Fibroblast of skin of abdomen (primary cell): Measurements from ENCODE around the gene RSPH6A.
"Not testable (repeated sequence)": the region's sequence is repeated elsewhere in the genome, so short reads cannot be mapped to it uniquely, and the experiment has no call there.

Experiments
- DNase-seq: peaks from one replicate; pipeline ENCODE4 v3.0.0-alpha.2; 2013

Gene RSPH6A

DNA sequence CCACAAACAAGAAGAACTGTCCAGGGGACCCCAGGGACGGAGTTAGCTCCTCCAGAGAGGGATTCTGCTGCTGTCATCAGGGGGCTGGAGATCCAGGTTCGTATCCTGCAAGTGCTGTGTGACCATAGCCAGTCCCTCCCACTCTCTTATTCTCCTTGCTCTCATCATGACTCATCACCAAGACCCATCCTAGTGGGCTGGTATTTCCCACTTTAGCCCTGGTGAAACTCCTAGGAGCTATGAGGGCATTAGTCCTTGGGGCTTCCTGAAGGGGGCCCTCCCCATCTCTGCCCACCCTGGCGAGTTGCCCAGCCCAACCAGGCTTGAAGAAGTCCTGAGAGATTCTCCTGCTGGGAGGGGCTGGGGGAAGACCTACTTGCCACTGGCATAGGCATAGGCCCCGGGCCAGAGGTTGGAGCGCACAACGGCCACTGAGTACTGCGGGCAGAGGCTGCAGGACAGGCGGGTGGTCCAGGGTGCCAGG is 15.0 kb downstream of the RSPH6A start:
- peak; percentile 58 for DNase-seq

DNA sequence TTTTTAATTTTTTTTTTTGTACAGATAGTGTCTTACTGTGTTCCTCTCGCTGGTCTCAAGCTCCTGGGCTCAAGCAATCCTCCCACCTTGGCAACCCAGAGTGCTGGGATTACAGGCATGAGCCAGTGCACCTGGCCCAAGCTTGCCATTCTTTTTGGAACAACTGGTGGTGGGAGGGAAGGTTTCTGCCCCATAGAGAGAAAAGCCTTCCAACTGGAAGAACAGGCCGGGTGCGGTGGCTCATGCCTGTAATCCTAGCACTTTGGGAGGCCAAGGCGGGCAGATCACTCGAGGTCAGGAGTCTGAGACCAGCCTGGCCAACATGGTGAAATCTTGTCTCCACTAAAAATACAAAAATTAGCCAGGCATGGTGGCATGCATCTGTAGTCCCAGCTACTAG is 15.6 kb downstream of the RSPH6A start:
- not testable (repeated sequence) for DNase-seq

DNA sequence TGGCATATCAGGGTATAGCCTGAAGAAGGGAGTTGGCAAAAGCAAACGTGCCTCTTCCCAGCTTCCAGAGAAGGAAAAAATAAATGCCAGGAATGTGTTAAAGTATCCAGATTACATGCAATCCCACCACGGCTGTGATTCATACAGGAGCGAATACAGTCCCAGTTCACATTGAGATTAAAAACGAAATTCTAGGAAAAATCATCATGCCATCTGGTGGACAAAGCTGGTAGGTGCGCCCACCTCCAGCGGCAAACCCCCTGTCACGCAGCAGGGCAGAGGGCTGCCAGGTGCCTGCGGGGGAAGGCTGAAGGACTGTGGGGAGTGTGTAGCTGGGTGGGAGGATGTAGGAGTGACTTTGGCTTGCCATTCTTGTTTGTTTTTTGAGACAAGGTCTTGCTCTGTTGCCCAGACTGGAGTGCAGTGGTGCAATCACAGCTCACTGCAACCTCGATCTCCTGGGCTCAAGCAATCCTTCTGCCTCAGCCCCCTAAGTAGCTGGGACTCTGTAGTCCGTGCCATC is 16.1 kb downstream of the RSPH6A start:
- DNase-seq, result peak; percentile 87

DNA sequence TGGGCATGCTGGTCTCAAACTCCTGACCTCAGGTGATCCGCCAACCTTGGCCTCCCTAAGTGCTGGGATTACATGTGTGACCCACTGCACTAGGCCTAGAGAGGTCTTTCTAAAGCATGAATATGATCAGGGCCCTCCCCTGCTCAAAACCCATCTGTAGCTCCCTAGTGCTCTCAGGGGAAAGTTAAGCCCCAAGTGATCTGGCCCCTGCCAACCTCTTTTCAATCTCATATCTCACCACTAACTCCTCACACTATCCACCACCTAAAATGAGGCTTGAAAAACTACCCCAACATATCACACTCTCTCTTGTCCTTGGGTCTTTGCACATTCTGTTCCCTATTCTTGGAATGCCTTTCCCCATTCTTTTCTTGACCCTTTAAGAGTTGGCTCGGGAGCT is 20.5 kb downstream of the RSPH6A start:
- no peak for DNase-seq

DNA sequence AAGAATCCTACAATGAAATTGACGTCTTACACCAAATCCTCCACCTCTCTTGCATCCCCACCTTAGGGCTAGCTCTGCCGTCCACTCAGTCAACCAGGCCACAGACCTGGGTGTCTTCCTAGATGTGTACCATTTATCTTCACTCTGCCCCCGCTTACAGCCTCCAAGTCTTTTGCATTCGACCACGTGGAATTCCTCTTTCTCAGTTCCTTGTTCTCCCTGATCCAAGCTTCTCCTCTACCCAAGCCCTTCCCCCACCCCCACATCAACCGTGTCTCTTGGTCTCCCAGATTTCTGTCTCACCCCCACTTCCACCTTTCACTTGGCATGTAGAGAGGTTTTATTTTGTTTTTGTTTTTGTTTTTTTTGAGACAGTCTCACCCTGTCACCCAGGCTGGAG is 21.2 kb downstream of the RSPH6A start:
- DNase-seq, result no peak

DNA sequence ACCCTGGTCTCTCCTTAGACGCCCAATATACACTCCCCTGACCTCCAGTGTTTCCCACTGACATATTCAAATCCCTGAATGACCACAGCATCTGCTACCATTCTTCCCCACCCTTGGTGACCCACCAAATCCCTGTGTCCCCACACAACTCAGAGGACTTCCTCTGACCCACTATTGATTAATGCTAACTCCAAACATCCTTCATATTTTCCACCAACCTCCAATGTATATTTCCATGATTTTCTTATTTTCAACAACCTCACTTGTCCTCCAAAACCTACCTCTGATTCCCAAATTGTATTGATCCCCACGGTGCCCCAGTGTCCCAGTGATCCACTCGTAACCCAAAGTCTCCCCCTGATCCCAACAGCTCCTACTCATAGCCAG is 21.9 kb downstream of the RSPH6A start:
- DNase-seq, result no peak

DNA sequence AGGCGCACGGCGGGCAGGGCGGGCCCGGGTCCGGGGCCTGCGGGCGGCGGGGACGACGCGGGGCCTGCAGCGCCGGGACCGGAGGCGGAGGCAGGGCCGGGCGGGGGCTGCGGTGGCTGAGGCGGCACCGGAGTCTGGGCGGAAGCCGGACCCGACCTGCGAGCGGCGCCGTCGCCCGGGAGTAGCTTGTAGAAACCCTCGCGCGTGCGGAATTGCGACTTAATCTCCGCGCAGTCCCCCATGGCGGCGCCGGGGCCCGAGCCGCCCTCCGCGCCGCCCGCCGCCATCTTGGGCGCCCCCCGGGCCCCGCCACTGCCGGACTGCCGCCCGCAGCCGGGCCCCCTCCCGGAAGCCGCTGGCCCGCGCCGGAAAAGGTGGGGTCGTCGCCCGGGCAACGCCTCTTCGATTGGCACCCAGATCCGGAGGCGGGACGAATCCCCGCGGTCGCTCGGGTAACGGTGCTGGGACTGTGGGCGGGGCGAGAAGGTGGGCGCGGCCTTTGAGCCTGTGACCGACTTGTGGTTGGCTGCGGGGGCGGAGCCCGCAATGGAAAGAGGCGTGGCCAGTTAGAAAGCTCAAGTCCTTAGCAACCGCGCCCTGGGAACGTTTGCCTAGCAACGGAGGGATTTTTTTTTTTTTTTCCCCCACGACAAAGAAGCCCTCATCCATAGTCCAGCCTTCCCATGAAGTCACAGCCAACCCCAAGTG is 22.5 kb downstream of the RSPH6A start, which contains the start of gene DMWD:
TSS of gene DMWD (minus strand) at position 376 of the 708 bp plus-strand sequence. CDS start at position 287, 89 bp downstream.
- DNase-seq, result peak; percentile 98

DNA sequence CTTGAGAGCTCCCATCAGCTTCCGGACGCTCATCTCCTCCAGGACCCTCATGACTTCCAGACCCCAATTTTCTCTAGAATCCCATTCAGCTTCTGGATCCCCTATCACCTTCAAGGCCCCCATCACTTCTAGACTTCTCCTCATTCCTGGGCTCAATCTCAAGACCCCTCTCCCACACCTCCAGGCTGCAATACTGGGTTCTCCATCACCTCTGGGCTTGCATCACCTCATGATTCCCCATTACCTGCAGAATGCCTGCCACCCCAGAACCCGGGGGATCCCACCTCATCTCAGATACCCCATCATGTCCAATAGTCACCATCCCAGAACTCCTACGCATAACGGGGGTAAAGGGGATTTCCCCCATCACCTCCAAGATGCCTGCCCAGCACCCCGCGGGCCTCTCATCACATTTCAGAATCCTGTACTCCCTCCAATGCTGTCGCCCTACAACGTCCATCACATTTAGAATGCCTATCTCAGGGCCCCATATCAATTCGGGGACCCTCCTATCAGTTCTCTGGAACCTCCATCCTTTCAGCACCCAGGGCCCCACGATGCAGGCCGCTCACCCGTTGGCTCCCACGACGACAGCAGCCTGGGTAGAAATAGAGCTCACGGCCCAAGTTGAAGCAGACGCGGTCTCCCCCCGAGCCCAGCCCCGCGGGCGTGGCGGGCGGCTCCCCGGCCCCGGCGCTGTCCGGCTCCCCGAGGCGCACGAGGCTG is 23.2 kb downstream of the RSPH6A start:
- DNase-seq, result no peak

DNA sequence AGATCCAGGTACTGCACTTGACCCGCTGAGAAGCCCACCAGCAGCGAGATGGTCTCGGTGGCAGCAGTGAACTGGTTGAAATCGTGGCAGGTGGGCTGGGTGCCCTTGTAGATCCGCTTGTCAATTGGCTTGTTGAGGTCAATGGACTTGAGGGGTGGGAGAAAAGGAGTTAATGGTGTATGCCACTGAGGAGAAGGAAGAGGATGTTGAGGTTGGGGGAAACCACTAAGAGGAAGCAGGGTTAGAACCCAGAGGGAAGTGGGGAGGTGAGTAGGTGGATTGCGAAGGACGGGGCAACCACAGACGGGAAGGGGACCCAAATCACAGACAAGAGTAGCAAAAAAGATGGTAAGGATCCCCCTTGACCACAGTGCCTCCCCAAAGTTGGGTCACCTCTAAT is 24.2 kb downstream of the RSPH6A start:
- no peak for DNase-seq

DNA sequence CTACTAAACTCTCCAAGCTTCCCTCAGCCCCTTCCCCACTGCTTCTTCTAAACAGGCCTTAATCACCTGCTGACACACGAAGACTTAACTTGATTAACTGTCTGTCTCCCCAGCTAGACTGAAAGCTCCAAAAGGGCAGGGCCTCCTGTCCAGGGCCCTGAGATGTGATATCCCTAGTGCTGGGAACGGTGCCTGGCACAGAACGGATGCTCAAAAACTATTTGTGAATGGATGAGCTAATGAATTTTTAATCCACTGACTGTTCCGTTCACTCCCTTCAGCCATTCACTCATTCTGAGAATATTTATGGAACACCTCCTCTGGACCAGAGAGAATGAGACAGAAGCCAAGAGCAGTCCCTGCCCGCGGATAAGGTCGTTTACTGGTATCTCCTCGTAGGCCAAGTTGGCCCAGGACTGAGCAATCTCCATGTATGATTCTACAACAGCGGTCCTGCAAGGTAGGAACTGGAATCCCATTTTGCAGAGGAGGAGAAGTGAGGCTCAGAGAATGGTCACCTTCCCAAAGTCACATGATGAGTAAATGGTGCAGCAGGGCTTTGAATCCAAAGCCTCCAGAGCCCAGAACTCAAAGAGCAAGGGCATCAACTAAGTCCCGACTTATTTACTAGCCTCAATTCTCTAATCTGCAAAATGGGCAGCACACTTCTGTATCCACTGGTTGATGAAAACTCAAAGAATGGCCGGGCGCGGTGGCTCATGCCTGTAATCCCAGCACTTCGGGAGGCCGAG is 25.9 kb downstream of the RSPH6A start:
- no peak for DNase-seq

DNA sequence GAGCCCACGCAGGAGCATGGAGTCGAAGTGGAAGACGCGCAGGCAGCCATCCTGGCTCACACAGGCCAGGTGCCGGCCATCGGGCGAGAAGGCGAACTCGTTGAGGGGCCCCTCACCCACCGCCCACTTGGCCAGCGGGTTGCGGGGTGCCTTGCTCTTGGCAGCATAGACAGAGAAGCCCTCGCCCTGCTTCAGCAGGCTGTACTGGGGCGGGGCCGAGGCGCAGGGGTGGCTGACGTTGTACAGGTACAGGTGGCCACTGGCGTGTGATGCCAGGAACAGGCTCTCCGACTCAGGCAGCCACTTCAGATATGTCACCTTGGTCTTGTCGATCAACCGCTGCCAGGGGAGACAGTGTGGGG is 28.6 kb downstream of the RSPH6A start:
- DNase-seq, result no peak

DNA sequence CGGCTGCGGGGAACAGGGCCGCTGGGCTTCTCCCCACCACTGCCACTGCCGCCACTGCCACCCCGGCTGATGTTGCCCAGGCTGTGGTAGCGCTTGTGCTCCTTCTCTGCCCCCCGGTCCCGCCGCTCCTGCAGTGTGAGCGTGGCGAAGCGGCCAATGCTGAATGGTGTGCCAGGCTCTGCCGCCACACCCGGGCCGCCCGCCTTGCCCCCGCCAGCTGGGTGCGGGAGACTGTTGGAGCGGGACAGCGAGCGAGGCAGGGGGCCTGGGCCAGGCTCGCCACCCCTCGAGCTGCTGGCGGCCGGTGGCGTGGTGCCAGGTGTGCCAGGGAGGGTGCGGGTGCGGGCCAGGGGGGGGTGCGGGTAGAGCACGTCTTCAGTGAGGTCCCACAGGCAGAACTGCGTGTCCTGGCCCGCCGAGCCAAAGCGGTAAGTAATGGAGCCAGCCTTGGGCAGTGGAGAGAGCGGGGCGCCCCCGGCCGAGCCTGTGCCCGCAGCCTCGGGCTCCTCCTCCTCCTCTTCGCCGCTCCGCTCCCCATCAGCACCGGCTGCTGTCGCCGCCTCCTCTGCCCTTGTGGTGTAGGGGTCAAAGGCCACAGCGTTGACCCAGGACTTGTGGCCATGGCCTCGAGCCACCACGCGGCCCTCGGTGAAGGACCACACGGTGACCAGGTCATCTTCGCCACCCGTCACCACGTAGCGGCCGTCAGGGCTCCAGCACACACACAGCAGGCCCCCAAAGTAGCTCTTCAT is 29.2 kb downstream of the RSPH6A start:
- DNase-seq, result no peak

DNA sequence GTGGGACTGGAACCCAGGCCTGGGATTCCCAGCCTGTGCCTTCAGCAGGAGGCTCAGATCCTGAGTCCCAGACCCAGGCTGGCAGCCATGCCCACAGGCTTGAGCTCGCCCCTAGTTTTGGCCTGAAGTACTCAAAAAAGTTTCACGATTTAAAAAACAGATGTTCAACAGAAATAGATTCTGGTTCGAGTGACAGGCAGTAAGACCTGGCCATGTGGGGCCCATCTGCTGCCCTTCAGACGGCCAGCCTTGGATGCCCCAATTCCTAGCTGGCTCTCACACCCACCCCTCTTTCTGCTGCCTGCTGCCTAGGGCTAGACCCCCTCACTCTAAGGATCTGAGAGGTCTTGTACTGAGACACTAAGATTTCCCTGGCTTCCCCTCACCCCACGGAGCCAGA is 30.0 kb downstream of the RSPH6A start:
- DNase-seq, result no peak

DNA sequence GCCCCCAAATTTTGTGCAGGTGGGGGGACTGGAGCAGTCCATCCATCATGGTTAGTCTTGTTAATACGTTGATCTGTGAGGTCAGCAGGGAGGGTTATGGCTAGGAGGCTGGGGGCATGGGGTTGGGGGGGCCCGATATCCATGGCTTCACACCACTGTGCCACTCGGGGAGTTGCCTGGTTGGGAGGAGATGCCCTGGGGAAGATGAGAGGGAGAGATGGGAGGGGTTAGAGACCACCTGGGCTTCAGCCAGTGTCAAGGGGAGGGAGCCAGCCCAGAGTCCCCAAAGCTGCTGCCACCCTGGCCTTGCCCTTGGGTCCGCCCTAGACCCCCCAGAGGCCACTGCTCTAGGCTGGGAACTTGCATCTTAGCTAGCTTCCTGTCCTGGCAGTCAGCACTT is 31.0 kb downstream of the RSPH6A start:
- DNase-seq, result no peak

DNA sequence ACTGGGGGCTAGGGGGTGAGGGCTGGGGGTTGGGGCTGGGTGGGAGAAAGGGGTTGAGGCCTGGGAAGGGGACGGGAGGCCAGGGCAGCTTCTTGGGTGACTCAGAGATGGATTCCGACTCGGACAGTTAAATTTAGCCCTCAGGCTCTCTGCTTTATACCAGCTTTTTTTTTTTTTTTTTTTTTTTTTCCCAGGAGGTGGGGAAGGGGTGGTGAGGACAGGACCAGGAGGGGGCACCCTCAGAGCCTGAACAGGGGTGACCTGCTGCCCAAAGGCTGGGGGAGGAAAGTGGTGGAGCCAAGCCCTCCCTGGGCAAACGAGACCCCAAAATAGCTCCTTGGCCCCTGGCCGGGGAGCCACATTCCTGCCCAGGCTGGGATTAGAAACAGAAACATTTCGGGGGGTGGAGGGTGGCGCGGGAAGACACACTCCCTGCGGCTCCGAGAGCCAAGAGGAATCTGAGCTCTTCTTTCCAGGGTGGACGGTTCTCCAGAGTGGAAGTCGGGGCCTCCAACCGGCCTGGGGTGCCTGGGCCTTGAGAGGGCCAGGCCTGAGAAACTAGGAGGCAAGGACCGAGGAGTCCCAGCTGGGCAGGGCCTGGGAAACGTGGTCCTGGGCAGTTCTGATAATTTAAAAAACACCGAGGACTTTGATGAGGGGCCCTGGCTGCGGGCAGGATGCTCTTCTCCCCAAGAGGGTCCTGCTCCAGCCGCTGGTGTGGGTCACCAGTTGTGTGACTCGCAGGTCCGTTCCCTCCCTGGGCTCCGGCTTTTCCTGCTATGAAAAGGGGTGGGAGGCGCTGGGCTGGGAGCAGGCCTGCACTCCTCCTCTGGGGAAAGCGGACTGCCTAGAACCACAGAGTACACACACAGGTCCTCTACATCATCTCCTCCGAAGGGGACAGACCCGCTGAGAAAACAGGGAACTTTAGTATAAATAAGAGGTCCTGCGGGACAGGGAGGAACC is 32.0 kb downstream of the RSPH6A start:
- DNase-seq, result peak; percentile 53

DNA sequence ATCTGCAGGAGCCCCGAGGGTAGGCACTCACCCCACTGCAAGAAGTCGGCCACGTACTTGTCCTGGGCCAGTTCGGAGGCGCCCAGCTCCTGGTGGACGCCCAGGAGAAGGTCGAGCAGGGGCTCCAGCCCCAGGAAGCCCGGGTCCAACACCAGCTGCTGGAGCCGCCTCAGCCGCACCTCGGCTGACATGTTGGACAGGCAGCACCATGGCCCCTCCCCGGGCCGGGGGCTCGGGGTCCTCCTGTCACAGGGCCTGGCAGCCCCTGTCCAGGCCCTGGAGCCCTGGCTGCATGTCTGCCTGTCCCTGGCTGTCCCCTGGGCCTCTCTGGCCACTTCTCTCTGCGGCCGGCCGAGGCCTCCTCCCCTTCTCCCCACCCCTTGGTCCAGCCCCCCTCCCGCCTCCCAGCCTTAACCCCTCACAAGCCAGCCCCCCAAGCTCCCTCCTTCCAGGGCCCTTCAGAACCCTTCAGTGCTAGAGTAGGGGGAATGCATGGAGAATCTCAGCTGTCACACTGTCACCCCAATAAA is 32.9 kb downstream of the RSPH6A start, which contains the start of gene DMPK:
TSS of gene DMPK (minus strand) at position 329 of the 530 bp plus-strand sequence. CDS start at position 191, 138 bp downstream.
- no peak for DNase-seq

DNA sequence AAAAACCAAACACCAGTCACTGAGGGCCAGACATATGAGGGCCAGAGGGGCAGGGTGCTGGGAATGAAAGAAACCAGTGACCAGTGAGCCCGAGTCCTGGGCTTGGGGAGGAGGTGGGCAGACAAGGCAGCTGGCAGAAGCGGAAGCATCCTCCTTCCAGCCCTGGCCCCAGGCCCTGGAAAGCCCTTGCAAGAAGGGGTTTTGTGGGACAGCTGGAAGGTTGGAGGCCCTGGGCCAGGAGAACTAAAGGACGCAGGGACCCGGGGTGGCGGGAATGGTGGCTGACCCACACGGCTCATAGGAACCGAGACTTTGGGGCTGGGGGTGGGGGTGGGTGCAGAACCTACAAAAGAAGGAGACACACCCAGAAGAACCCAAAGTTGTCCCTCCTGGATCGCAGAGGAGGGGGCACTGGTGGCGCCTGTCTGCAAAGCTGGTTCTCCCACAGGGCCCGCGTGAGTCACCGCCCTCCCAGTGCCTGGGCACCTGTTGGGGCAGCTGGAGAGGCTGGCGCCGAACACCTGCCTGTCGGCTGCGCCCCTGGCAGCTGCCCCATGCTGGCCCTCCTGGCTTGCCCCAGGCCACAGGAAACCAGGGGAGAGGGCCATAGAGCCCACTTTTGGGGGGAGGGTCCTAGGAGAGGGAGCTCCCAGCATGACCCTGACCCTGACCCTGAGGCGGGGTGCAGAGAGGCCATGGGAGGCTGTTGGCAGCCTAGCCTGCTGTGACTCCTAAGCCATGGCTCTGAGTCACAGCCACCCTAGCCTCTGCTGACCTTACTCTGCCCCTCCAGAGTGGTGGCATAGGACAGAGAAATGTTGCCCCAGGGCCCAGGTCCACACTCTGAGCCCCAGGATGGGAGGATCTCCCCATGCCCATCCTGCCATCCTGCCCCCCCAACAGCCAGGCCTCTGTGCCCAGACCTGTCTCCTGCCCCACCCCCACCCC is 33.6 kb downstream of the RSPH6A start:
- no peak for DNase-seq

DNA sequence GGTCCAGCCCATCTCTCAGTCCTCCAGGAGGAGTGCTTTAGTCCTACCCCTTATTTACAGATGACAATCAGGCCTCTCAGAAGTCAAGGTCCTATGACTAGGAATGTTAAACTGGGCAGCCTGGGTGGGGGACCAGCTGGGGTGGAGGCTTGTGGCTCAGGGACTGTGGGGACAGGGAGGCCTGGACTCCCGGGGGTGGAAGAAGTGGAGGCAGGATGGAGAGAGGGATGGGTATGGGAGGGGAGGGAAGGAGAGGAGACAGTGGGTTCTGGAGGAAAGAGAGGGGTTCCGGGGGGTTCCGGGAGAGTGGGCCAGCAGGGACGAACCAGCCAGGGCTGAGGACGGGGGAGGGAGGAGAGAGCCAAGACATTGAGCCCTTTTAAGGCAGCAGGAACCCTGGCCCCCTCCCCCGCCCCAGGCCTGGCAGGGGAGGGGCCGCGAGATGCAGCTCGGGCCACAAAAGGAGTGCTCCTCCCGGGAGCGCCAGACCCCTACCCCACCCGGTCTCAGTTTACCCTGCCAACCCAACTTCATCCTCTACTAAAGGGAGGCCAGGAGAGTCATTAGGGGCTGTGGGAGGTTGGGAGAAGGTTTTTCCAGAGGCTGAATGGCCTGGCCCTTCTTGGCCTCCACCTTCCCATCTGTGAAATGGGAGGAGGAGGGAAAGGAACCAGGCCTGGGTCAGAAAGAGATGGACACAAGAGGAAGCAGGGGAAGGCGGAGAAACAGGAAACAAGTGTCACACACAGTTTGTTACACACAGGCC is 34.5 kb downstream of the RSPH6A start:
- DNase-seq, result no peak

DNA sequence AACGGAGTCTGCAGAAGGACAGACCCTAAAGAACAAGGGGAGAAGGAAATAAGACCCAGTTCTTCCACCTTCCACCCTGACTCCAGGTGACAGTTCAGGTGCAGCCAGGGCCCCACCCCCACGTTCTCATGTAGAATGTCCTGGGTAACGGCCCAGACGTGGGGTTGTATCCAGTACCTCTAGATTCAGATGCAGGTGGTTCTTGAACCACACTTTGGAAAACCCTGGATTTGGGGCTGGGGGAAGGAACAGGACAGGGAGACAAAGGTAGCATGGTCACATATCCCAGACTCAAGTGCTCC is 35.0 kb downstream of the RSPH6A start:
- no peak for DNase-seq
